ENCODE data around the gene DHRS3.

DNA sequence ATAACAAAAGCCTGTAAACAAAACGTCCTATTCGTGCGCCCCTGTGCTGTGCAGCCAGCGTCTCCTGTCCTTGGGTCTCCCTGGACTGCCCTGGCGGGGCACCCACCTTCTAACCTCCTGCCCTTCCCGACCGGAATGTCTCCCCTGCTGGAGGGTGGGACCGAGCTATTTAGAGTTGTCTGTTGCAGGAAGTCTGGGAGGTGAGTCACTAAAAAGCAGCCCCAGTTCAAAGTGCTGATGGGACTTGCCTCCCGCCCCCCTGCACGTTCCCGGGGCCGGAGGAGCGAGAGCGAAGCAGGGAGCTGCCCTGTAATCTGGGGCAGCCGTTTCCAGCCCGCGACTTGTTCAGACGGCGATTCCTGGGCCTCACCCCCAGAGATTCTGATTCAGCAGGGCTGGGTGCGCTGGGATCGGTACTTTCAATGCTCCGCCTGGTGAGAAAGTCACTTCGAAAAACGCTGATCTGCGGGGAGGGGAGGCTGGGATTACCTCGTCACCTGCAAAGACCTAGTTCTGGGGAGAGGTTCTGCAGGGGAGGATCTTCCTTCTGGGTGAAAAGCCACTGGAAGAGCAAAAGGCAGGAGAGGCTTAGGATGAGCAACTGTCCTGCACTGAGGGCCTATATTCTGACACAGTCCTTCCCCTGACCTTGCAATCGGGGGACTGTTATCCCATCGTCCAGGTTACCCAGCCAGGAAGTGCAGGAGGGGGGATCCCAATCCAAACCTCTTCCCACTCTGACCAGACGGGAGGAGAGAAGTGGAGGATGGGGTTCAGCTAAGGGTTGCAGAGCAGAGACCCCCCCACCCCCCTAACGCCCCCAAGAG is 1.2 kb upstream of the DHRS3 start:
- TF ChIP-seq, protein P1, sequence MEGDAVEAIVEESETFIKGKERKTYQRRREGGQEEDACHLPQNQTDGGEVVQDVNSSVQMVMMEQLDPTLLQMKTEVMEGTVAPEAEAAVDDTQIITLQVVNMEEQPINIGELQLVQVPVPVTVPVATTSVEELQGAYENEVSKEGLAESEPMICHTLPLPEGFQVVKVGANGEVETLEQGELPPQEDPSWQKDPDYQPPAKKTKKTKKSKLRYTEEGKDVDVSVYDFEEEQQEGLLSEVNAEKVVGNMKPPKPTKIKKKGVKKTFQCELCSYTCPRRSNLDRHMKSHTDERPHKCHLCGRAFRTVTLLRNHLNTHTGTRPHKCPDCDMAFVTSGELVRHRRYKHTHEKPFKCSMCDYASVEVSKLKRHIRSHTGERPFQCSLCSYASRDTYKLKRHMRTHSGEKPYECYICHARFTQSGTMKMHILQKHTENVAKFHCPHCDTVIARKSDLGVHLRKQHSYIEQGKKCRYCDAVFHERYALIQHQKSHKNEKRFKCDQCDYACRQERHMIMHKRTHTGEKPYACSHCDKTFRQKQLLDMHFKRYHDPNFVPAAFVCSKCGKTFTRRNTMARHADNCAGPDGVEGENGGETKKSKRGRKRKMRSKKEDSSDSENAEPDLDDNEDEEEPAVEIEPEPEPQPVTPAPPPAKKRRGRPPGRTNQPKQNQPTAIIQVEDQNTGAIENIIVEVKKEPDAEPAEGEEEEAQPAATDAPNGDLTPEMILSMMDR (IDR thresholded peaks at IDR 0.05; ENCODE audit: low read depth, low read length), result no peak
- no peak for TF ChIP-seq EZH2phosphoT487 (IDR thresholded peaks at IDR 0.05; ENCODE audit: low read depth)
